Ishikawa (cell line): ENCODE results near the gene TENT5C.

Experiments used
- CREB1 ChIP-seq: IDR thresholded peaks from 2 replicates; pipeline ENCODE4 v1.6.1; 2012; ENCODE audit warnings: low read depth
- EP300 ChIP-seq: IDR thresholded peaks from 2 replicates; pipeline ENCODE4 v1.6.1; 2012; ENCODE audit warnings: borderline replicate concordance
- YY1 ChIP-seq: IDR thresholded peaks from 2 replicates; pipeline ENCODE4 v1.6.1; 2012; ENCODE audit warnings: low read depth
- TF ChIP-seq, protein P1 (sequence below): IDR thresholded peaks from 2 replicates; pipeline ENCODE4 v1.6.1; 2012

DNA sequence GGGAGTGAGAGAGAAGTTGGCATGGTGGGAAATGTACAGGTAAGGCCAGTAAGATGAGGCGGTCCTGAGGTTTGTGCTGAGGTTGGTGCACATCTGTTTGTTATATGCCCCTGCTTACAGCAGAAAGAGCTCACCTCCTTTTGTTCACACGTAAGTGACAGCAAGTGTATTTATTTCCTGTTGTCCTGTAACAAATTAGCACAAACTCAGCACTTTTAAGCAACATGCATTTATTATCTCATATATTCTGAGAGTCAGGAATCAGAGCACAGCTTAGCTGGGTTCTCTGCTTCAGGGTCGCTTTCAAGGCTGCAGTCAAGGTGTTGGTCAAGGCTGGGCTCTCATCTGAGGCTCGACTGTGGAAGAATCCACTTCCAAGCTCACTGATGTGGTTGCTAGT, 45.8 kb downstream of the TENT5C start:
- TF ChIP-seq, protein P1, sequence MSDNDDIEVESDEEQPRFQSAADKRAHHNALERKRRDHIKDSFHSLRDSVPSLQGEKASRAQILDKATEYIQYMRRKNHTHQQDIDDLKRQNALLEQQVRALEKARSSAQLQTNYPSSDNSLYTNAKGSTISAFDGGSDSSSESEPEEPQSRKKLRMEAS, result no peak
- TF ChIP-seq EP300 (no peak), CREB1 (no peak), YY1 (no peak)
